IMR-90 (cell line): Measurements from ENCODE around the gene VASN. TPM values are rescaled to one million over a fixed set of nuclear protein-coding genes. Genes with fewer than 3 reads are reported as not detected.

Experiments
- ATAC-seq: fragments of 200-7000 bp; cut with Tn5 transposase; 2 replicates; pipeline ENCODE4 v1.9.1; 2020; ENCODE audit warnings: low read depth, mild to moderate bottlenecking, moderate library complexity
- BruUV-seq: library from RNA; stranded (reverse); fragments of 400-500 nt; replicated peaks from 2 replicates; lab custom pipeline; 2021; lab: Mats Ljungman, UMichigan
- CTCF ChIA-PET: fragments of 300-600 bp; formaldehyde crosslinking; extraction: SDS; loops from one replicate; lab custom pipeline; 2021; ENCODE audit warnings: antibody characterized with exemption; lab: Yijun Ruan, JAX
- POLR2A ChIA-PET: fragments of 300-600 bp; sonication (Branson Sonifier 250); formaldehyde crosslinking; loops from one replicate; lab custom pipeline; 2022; ENCODE audit warnings: antibody characterized with exemption; ENCODE audit not compliant: unreplicated experiment; lab: Charles Lee
- DNase-seq: peaks from one replicate; pipeline ENCODE4 v3.0.0; 2013
- H2AFZ ChIP-seq: replicated peaks from 2 replicates; pipeline ENCODE3; 2013; ENCODE audit warnings: low read length, mild to moderate bottlenecking; ENCODE audit not compliant: poor library complexity
- H2AK5ac ChIP-seq: 2 replicates; pipeline ENCODE4 v1.6.1; 2013; ENCODE audit warnings: low read depth, low read length, inconsistent platforms
- H2AK9ac ChIP-seq: replicated peaks from 2 replicates; pipeline ENCODE3; 2013; ENCODE audit warnings: mild to moderate bottlenecking, low read depth, low read length, moderate library complexity; ENCODE audit not compliant: poor library complexity
- H2BK120ac ChIP-seq: 2 replicates; pipeline ENCODE4 v1.6.1; 2013; ENCODE audit warnings: low read depth, low read length, inconsistent platforms
- H2BK15ac ChIP-seq: 3 replicates; pipeline ENCODE4 v1.6.1; 2013; ENCODE audit warnings: low read depth, low read length, inconsistent platforms
- H2BK20ac ChIP-seq: 2 replicates; pipeline ENCODE4 v1.6.1; 2013; ENCODE audit warnings: low read depth, mild to moderate bottlenecking, inconsistent platforms, low read length, moderate library complexity
- H2BK5ac ChIP-seq: 2 replicates; pipeline ENCODE4 v1.6.1; 2013; ENCODE audit warnings: mild to moderate bottlenecking, low read depth, low read length, inconsistent platforms; ENCODE audit not compliant: poor library complexity, severe bottlenecking
- H3K14ac ChIP-seq: replicated peaks from 2 replicates; pipeline ENCODE4 v1.6.1; 2013; ENCODE audit warnings: low read depth, low read length, inconsistent platforms
- H3K18ac ChIP-seq: 2 replicates; pipeline ENCODE4 v1.6.1; 2013; ENCODE audit warnings: low read depth, low read length, control low read depth
- H3K23ac ChIP-seq: 2 replicates; pipeline ENCODE4 v1.6.1; 2013; ENCODE audit warnings: low read depth, low read length, inconsistent platforms
- H3K27ac ChIP-seq: 2 replicates; pipeline ENCODE4 v1.5.1; 2013; ENCODE audit warnings: mild to moderate bottlenecking, control low read depth, low read length; ENCODE audit not compliant: insufficient read depth
- H3K27me3 ChIP-seq: 2 replicates; pipeline ENCODE4 v1.6.1; 2013; ENCODE audit warnings: low read length; ENCODE audit not compliant: control insufficient read depth, insufficient read depth
- H3K36me3 ChIP-seq: 2 replicates; pipeline ENCODE4 v1.6.1; 2013; ENCODE audit warnings: low read length, mixed read lengths; ENCODE audit not compliant: control insufficient read depth, insufficient read depth
- H3K4ac ChIP-seq: 2 replicates; pipeline ENCODE4 v1.6.1; 2013; ENCODE audit warnings: low read depth, low read length, inconsistent platforms
- H3K4me1 ChIP-seq: 2 replicates; pipeline ENCODE4 v1.6.1; 2013; ENCODE audit warnings: low read length, mixed read lengths; ENCODE audit not compliant: control insufficient read depth, insufficient read depth
- H3K4me2 ChIP-seq: 2 replicates; pipeline ENCODE4 v1.6.1; 2013; ENCODE audit warnings: low read depth, mild to moderate bottlenecking, control low read depth, low read length, moderate library complexity
- H3K4me3 ChIP-seq: 2 replicates; pipeline ENCODE4 v1.5.1; 2013; ENCODE audit warnings: low read depth, mild to moderate bottlenecking, control low read depth, low read length, moderate library complexity; ENCODE audit not compliant: insufficient read depth
- H3K56ac ChIP-seq: 2 replicates; pipeline ENCODE4 v1.6.1; 2013; ENCODE audit warnings: low read length, inconsistent platforms; ENCODE audit not compliant: insufficient read depth; ENCODE audit errors: extremely low read depth
- H3K79me1 ChIP-seq, 2 experiments: 2 replicates each; pipeline ENCODE4 v1.6.1; 2013; ENCODE audit warnings: low read length in 2 of 2, inconsistent platforms in 1 of 2, low read depth in 1 of 2
- H3K9ac ChIP-seq: 2 replicates; pipeline ENCODE4 v1.6.1; 2013; ENCODE audit warnings: low read depth, low read length, control low read depth
- H3K9me1 ChIP-seq: 2 replicates; pipeline ENCODE4 v1.6.1; 2013; ENCODE audit warnings: low read length, inconsistent platforms; ENCODE audit not compliant: insufficient read depth
- H3K9me3 ChIP-seq: 2 replicates; pipeline ENCODE4 v1.6.1; 2013; ENCODE audit warnings: low read length; ENCODE audit not compliant: control insufficient read depth, insufficient read depth
- H4K20me1 ChIP-seq: 2 replicates; pipeline ENCODE4 v1.6.1; 2013; ENCODE audit warnings: low read length, inconsistent platforms; ENCODE audit not compliant: insufficient read depth
- H4K5ac ChIP-seq: 2 replicates; pipeline ENCODE4 v1.6.1; 2013; ENCODE audit warnings: mild to moderate bottlenecking, low read depth, low read length, control low read depth
- H4K8ac ChIP-seq, 2 experiments: 2 replicates each; pipeline ENCODE4 v1.6.1; 2013; ENCODE audit warnings: low read depth in 2 of 2, low read length in 2 of 2, control low read depth in 1 of 2, inconsistent platforms in 1 of 2
- H4K91ac ChIP-seq: 2 replicates; pipeline ENCODE4 v1.6.1; 2013; ENCODE audit warnings: low read depth, low read length, inconsistent platforms; ENCODE audit not compliant: insufficient read depth
- BHLHE40 ChIP-seq: fragments of 150-350 bp; IDR thresholded peaks from 2 replicates; pipeline ENCODE4 v1.6.1; 2016; ENCODE audit warnings: mild to moderate bottlenecking, low read depth, low read length
- CEBPB ChIP-seq: IDR thresholded peaks from 2 replicates; pipeline ENCODE4 v1.6.1; 2012; ENCODE audit warnings: low read depth, low read length, improper control_type of control experiment
- ELK1 ChIP-seq: fragments of 150-350 bp; IDR thresholded peaks from 2 replicates; pipeline ENCODE4 v1.6.1; 2016; ENCODE audit warnings: low read depth, mild to moderate bottlenecking, low read length, moderate library complexity, borderline replicate concordance
- NFE2L2 ChIP-seq: fragments of 150-350 bp; IDR thresholded peaks from 2 replicates; pipeline ENCODE4 v1.6.1; 2016; ENCODE audit warnings: low read depth, mild to moderate bottlenecking, low read length
- WGBS, 2 experiments: methylation state at CpG; one replicate each; pipeline versions ENCODE4 v1.1.5 to v1.1.7; 2013; ENCODE audit warnings: missing lambda C conversion rate in 2 of 2; ENCODE audit not compliant: insufficient read length in 1 of 2; ENCODE audit errors: extremely low coverage in 2 of 2; 5-methylcytosine and 5-hydroxymethylcytosine counted together
- dilution Hi-C: fragments of 300-500 bp; cut with HindIII; formaldehyde crosslinking; loops from one replicate; pipeline ENCODE4 v1.14.3; 2018; ENCODE audit warnings: low sequenced_read_pairs; ENCODE audit not compliant: unreplicated experiment
- in situ Hi-C: fragments of 300-500 bp; cut with MboI; formaldehyde crosslinking; loops from 3 replicates; pipeline ENCODE4 v1.14.3; 2019; ENCODE audit warnings: low sequenced_read_pairs, inconsistent platforms, mixed read lengths
- intact Hi-C: fragments of 100-400 bp; cut with micrococcal nuclease; formaldehyde crosslinking; loops from 2 replicates; pipeline ENCODE4 v1.10.0; 2022
- polyA plus RNA-seq, 3 experiments: library from polyadenylated mRNA; depleted of rRNA; stranded (reverse); fragments of >200 nt; gene quantifications; 2 replicates each; pipeline ENCODE4 v1.2.3, GENCODE V29; 2012; ENCODE audit warnings: low replicate concordance in 1 of 3
- total RNA-seq: library from RNA; depleted of rRNA; stranded (reverse); fragments of >200 nt; gene quantifications from 2 replicates; pipeline ENCODE4 v1.2.3, GENCODE V29; 2012
- TF ChIP-seq, protein P1 (sequence below): conservative IDR thresholded peaks from 2 replicates; pipeline ENCODE4 v1.5.1; 2012; ENCODE audit warnings: mild to moderate bottlenecking, low read depth, low read length, improper control_type of control experiment

Gene VASN
- total and polyA plus RNA-seq, 2 of the 4 experiments (the other 2 are of a cell fraction), result 9.3 to 87.2 TPM

- no peak overlapping the region for H3K23ac ChIP-seq
- no CpG with 5 or more reads among the region's 14 CpGs for WGBS, 2 experiments
- no peak overlapping the region for H3K4me2 ChIP-seq
- no peak overlapping the region for H2AFZ ChIP-seq
- DNase-seq (no peak), ATAC-seq (no peak; the same call in 1 of the 2 replicates)
- H3K9me3 ChIP-seq, result no peaks in the 10 kb centered on the region
- H2BK120ac ChIP-seq, result no peak overlapping the region
- ChIA-PET POLR2A (no interaction called here), CTCF (interaction anchor here (0.6 to 0.8 kb wide), 2 partner anchors 16 to 87 kb away, joined by 3 to 5 read pairs; no protein-coding TSS in a partner anchor)
- no peak overlapping the region for H2BK20ac ChIP-seq
- H3K9me1 ChIP-seq, result peaks cover 10% of the 10 kb centered on the region; the same call in 1 of the 2 replicates
- H4K91ac ChIP-seq, result no peak overlapping the region
- H2BK5ac ChIP-seq, result no peak overlapping the region
- no TSS peak for BruUV-seq
- H2AK5ac ChIP-seq, result no peak overlapping the region
- no peak overlapping the region for H3K18ac ChIP-seq
- H3K27me3 ChIP-seq, result no peaks in the 10 kb centered on the region
- TF ChIP-seq BHLHE40 (no peak), ELK1 (no peak), CEBPB (peak; percentile 56; the same call in 1 of the 2 replicates), NFE2L2 (no peak)
- TF ChIP-seq, protein P1, sequence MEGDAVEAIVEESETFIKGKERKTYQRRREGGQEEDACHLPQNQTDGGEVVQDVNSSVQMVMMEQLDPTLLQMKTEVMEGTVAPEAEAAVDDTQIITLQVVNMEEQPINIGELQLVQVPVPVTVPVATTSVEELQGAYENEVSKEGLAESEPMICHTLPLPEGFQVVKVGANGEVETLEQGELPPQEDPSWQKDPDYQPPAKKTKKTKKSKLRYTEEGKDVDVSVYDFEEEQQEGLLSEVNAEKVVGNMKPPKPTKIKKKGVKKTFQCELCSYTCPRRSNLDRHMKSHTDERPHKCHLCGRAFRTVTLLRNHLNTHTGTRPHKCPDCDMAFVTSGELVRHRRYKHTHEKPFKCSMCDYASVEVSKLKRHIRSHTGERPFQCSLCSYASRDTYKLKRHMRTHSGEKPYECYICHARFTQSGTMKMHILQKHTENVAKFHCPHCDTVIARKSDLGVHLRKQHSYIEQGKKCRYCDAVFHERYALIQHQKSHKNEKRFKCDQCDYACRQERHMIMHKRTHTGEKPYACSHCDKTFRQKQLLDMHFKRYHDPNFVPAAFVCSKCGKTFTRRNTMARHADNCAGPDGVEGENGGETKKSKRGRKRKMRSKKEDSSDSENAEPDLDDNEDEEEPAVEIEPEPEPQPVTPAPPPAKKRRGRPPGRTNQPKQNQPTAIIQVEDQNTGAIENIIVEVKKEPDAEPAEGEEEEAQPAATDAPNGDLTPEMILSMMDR, result no peak
- intact Hi-C loops (loop anchor here (2.0 kb wide), 1 partner anchor 23 kb away; no protein-coding TSS in a partner anchor), in situ Hi-C loops (no loop called here), dilution Hi-C loops (no loop called here)
- H3K14ac ChIP-seq, result no peak overlapping the region
- no peak overlapping the region for H3K9ac ChIP-seq
- H2AK9ac ChIP-seq, result no peak overlapping the region
- H3K4me1 ChIP-seq, result peaks cover 6% of the 10 kb centered on the region; the same call in 1 of the 2 replicates
- peaks cover 3% of the 10 kb centered on the region for H3K36me3 ChIP-seq
- H3K56ac ChIP-seq, result no peak overlapping the region
- peaks cover 42 to 86% of the 10 kb centered on the region in 2 experiments for H3K79me1 ChIP-seq
- no peak overlapping the region for H4K8ac ChIP-seq
- H2BK15ac ChIP-seq, result no peak overlapping the region
- H4K20me1 ChIP-seq, result peaks cover 68% of the 10 kb centered on the region
- H4K5ac ChIP-seq, result no peak overlapping the region
- no peak overlapping the region for H3K4me3 ChIP-seq
- no peak overlapping the region for H3K4ac ChIP-seq
- no peak overlapping the region for H3K27ac ChIP-seq
Measured at GRCh38 chr16:4345836-4346781, 25.5 kb upstream of the VASN start.
